Measurements from ENCODE around the gene ARVCF.
A peak's percentile ranks its signal among the peaks of the same experiment; 100 is the strongest.

ARVCF gene

GRCh38 chr22:19984851-19985811 is 31.5 kb downstream of the ARVCF start:
- DNase-seq: no peak

GRCh38 chr22:19984201-19984753 is 32.3 kb downstream of the ARVCF start:
- no peak for DNase-seq

DNA sequence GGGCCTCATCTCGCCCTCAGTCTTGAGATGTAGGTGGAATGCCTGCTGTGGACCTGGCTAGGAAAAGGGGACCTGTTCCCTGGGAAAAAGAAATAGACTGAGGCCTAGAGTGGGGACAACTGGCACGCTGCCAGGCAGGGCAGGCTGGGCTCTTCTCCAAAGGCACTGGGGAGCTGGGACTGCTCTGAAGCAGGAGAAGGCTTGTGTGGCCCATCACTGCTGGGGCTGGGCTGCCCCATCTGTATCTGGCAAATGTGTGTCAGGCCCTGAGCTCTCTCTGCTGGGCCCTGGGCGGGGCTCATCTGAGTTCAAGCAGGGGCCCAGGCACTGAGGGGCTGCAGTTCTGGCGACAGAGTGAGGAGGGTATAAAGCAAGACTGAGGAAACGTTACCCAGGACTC is 32.9 kb downstream of the ARVCF start:
- DNase-seq: no peak

DNA sequence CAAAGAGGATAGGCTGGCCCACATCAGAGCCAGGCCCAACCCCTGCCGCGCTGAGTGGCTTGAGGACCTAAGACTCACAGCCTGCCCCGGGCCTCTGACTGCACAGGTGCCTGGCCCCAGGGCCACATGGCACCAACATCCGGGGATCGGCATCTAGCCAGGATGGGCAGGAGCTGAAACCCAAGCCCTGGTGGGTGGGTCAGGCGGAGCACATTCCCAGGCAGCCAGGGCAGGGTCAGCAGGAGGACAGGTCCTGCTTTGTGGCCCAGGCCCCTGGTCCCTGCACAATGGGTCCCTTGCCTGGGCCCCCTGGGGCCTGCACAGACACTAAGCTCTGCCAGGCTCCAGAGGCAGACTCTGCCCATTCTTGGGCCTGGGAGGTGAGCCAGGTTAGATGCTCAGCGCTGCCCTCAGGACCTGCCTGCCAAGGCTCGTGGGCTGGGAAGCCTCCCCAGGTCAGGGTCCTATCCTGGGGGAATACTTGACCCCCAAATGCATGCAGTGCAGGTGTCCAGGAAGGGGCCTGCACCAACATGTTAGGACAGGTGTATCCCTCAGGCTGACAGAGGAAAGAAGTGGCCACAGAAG is 33.5 kb downstream of the ARVCF start:
- DNase-seq: no peak

GRCh38 chr22:19981961-19982920 is 34.4 kb downstream of the ARVCF start:
- no peak for DNase-seq

DNA sequence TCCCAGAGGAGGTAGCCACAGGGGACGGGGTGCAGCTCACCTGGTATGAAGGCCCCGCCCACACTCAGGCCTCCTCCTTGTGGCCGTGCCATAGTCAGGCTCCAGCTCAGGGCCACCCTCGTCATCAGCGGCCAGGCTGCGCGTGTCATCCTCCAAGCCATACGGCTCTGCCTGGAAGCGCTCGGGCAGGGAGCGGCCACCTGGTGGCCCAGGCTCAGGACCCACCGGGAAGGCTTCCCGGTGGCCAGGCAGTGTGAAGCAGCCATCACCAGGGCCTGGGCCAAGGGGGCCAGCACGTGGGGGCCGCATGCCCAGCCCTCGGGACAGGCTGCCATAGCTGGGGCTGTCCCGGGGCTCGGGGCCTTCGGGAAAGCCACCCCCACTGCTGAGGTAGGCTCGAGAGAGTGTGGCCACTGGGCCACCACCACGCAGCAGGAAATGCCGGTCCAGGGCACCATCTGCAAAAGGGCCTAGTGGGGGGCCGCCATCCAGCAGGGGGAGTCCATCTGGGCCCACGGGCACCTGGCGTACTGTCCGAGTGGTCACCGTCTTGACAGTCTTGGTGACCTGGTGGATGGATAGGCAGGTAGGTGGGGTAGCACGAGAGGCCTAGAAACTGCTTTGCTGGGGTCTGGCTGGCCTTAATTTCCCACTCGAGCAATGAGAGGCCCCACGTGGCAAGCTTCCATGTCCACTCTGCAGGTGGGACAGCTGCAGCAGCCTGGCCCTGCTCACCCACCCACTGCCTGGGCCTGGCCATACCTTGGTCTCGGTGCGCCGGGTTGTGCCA is 35.3 kb downstream of the ARVCF start:
- no peak for DNase-seq

GRCh38 chr22:19980766-19981165 is 35.9 kb downstream of the ARVCF start:
- DNase-seq: no peak

DNA sequence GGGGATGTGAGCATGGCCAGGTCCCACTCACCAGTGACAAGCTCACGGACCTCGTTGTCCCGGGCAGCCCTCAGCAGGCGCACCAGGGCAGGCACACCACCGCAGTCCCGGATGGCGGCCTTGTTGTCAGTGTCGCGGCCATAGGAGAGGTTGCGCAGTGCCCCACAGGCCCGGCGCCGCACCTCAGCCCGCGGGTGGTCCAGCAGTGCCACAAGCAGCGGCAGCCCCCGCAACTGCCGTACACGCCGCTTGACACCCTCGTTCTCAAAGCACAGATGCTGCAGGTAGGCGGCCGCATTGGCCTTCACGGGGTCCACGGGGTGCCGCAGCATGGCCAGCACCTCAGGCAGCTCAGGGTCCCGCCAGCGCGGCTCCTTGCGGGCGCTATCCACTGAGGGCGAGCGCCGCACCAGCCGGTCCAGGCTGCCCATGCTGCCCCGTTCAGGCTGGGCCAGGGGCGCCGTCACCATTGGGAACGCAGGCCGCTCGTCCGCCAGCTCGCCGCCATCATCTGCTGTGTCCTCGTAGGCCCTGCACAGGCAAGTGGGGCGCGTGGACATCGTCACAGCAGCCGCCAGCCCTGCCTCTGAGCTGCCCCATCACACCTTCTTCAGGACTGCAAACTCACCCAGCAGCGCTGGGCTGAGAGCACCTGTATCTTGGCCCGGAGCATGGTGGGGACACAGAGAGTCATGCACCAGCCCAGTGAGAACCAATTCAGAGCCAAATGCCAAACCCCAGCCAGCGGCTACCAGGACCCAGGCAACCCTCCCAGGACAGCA is 36.7 kb downstream of the ARVCF start:
- no peak for DNase-seq

DNA sequence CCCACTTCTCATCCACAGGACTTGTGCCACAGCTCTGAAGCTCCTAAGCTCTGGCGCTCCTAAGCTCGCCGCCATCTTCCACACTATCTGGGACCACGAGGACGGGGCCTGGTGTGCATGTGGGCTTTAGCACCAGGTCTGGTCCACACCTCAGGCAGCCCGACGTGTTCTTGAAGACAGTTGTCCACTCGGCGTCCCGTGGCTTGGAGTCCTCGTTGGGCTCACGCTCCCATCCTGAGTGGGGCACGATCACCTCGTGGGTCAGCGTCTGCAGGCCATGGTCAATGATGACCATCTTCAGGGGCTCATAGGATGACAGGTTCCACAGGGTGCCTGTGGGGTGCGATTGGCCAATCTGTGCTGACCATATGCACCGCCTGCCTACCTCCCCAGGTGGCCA is 37.9 kb downstream of the ARVCF start:
- no peak for DNase-seq

DNA sequence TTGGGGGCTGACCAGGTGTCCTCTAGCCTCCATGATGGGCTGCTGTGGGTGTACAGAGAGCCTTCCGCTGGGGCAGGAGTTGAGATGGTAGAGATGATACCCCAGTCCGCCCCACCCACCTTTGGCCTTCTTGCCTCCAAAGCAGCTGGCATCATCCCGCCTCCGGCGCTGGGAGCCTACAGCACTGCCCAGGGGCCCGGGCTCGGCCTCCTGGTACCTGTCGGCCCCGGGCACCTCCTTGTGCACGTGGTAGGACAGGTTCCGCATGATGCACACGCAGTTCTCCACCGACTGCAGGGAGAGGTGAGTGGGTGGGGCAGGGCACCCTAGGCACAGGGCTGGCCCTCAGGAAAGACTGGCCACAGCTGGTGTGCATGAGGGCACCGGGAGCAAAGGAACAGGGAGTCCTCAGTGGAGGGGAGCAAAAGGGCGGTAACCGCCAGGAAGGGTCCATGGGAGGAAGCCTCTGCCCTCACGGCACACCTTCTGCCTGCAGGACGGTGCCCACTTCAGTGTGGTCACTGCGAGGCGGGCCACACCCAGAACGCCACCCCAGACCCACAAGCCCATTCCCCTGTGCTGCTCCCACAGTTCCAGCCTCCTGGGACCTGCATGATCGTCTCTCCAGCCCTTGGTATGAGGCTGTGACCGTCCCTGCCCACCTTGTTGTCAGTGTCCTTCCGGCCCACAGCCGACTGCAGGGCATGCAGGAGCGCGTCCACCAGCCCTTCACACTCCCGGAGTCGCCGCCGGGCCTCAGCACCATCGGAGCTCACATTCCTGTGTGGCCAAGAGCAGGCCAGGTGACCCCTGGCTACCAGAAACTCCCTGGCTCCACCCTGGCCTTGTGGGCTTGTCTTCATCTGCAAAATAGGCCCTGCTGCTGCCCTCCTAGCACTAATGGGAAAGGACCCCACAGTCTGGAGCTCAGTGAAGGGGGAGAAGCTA is 39.1 kb downstream of the ARVCF start:
- no peak for DNase-seq

GRCh38 chr22:19976671-19977070 is 40.0 kb downstream of the ARVCF start:
- no peak for DNase-seq

DNA sequence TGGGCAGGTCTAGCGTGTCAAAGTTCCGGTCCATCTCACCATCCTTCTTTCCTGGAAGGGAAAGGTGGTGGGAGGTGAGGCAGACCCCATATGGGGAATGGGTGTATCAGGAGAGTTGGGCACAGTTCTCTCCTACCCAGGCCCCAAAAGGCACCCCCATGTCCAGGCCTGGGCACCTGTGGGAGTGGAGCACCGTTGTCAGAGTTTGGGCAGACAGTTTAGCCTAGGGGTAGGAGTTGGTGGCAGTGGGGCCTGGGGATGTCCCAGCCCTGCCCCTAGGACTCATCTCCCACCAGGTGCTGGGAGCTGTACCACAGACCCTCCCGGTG is 41.0 kb downstream of the ARVCF start:
- no peak for DNase-seq

DNA sequence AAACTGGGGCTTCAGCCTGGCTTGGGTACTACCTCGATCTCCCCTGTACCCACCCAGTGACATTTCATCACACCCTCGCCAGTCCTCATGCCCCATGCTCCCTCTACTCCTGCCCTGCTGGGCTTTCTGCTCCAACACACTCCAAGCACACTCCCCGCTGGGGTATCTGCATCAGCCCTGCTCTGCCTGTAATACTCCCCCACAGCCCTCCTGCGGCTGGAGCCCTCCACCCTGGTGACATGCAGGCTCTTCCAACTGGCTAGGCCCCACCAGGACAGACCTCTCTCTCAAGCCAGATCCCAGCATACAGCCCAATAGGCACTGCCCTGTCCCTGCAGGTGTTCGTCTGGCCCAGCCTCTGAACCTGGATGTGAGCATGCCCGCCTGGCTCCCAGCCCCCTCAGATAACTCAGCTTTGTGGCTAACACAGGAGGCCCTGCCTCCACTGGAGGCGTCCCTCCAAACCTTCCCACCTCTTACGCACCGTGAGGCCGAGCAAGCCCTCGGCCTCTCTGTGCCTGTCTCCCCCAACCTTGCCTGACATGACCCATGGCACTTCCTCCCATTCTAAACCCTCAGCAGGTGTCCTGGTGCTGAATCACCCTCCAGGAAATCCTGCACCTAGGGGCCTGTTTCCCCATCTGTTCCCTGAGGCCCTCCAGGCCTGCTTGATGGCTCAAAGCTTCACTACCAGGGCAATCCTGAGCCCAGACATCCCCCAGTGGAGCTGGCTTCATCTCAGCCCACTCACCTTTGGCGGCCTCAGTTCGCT is 41.5 kb downstream of the ARVCF start:
- no peak for DNase-seq

- DNase-seq: peak; percentile 87
Measured at GRCh38 chr22:19974268-19974861, 42.3 kb downstream of the ARVCF start.

DNA sequence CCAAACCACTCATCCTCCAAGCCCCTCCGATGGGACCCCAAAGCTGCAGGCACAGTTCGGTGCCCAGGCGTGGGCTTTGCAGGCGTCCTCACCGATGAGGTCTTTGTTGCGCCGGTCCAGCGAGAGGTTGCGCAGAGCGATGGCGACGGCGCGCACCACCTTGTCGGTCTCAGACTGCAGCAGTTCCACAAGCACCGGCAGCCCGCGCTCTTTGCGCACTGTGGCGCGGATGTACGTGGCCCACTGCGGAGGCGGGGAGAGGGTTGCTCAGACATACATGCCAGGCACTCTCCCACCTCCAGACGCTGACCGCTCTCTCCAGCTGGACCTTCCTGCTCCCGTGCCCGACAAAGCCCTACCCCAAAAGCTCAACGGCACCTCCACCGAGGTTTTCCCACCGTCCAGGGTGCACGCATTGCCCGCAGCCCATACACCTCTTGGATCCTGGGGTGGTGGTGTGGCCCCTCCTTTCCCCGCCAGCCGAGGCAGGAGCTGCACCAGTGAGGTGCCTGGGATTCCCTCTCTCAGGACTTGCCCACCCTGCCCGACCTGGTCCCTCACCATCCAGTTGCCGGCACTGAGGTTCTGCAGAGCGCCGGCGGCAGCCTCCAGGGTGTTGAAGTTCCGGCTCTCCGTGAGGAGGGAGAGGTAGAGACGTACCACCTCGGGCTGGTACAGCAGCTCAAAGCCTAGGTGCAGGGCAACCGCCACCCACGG is 42.9 kb downstream of the ARVCF start:
- no peak for DNase-seq

DNA sequence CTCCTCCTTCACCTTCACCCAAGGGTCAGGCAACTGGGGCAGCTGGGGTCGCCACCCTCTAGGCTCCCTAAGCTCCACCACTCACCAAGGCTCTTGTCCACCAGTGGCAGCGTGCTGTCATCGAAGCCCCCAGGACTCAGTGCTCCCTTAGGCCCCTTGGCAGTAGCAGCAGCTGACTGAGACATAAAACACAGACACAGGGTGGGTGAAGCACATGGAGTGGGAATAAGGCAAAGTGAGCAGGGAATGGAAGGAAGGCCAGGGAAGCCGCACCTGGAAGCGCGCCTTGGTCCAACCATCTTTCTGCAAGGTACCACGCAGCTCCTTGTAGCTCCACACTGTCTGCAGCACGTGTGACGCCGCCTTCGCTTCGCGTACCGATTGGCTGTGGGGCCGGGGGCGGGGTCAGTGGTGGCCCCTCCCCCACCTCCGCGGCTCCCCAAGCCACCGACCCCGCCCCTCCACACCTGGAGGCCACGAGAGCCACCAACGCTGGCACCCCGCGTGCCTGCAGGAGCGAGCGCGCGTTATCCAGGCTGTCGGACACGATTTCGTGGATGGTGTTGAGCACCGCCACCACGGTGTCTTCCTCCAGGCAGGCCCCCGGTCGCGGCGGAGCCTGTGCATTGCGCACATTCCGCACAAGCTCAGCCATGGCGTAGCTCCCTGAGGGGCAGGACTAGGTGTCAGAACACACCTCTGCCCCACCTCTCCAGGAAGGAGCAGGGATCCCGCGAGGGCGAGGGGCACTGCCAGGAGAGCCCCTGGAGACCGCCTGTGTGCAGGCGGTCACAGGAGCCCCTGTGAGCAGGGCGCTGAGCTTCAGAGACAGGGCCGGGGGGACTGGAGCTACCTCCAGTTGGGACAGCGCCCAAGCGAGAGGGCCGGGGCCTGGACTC is 43.7 kb downstream of the ARVCF start:
- no peak for DNase-seq

DNA sequence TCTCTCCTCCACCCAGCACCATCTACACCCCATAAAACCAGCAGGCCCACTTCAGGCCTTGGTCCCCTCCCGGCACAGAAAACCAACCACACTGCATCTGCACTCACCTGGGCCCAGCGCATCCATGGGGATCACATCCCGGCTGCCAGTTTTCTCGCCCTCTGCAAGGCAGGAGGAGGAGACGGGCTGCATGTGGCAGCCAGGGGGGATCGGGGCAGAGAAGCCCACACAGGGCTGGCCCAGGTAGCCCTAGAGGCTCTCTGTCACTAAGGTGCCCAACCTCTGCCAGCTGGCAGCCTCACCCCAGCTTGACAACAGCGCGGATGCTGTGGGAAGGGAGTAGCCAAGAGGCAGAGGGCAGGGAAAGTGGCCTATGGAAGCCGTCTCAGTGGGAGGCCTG is 44.4 kb downstream of the ARVCF start:
- DNase-seq: no peak

Measured in NCI-H2081 treated with DMSO at 0.1 percent for 48 hours (cell line).